A673 (cell line): Measurements from ENCODE around the gene FAM149A. TPM values are rescaled to one million over a fixed set of nuclear protein-coding genes. Genes with fewer than 3 reads are reported as not detected.
A peak's percentile ranks its signal among the peaks of the same experiment; 100 is the strongest.

Source experiments
- Bru-seq: library from RNA; stranded (reverse); fragments of 400-500 nt; gene quantifications from one replicate; lab custom pipeline; 2021; lab: Mats Ljungman, UMichigan
- BruChase-seq, 2 experiments: library from RNA; stranded (reverse); fragments of 400-500 nt; gene quantifications; one replicate each; lab custom pipeline; 2021; lab: Mats Ljungman, UMichigan
- BruUV-seq: library from RNA; stranded (reverse); fragments of 400-500 nt; replicated peaks from 2 replicates; lab custom pipeline; 2021; lab: Mats Ljungman, UMichigan
- CTCF ChIA-PET: fragments of 300-600 bp; sonication (Branson Sonifier 250); formaldehyde crosslinking; loops from one replicate; lab custom pipeline; 2022; ENCODE audit warnings: antibody characterized with exemption; lab: Charles Lee
- POLR2A ChIA-PET: fragments of 300-600 bp; sonication (Branson Sonifier 250); formaldehyde crosslinking; loops from one replicate; lab custom pipeline; 2022; ENCODE audit warnings: antibody characterized with exemption; ENCODE audit not compliant: low non-redundant PET; lab: Charles Lee
- DNase-seq: peaks from one replicate; pipeline ENCODE4 v3.0.0-alpha.2; 2015; ENCODE audit warnings: low spot score
- H3K27ac ChIP-seq: fragments of 200-600 bp; sonication (generic); 2 replicates; pipeline ENCODE4 v1.5.1; 2016; ENCODE audit warnings: mixed run types, low read depth, mild to moderate bottlenecking, mixed read lengths, antibody characterized with exemption, low read length; ENCODE audit not compliant: poor library complexity, severe bottlenecking
- H3K27me3 ChIP-seq: fragments of 200-600 bp; sonication (generic); replicated peaks from 2 replicates; pipeline ENCODE4 v1.6.1; 2017; ENCODE audit warnings: mixed run types, low read depth, mild to moderate bottlenecking, mixed read lengths, antibody characterized with exemption, low read length; ENCODE audit not compliant: insufficient read depth, poor library complexity
- H3K36me3 ChIP-seq: fragments of 200-600 bp; sonication (generic); 2 replicates; pipeline ENCODE4 v1.6.1; 2016; ENCODE audit warnings: mixed run types, mild to moderate bottlenecking, mixed read lengths, antibody characterized with exemption, low read length; ENCODE audit not compliant: insufficient read depth, poor library complexity, severe bottlenecking
- H3K4me1 ChIP-seq: fragments of 200-600 bp; sonication (generic); 2 replicates; pipeline ENCODE4 v1.6.1; 2017; ENCODE audit warnings: mixed run types, mild to moderate bottlenecking, mixed read lengths, antibody characterized with exemption, low read length; ENCODE audit not compliant: insufficient read depth, poor library complexity, severe bottlenecking
- H3K4me3 ChIP-seq: fragments of 200-600 bp; sonication (generic); 2 replicates; pipeline ENCODE4 v1.5.1; 2016; ENCODE audit warnings: low read depth, mixed run types, mild to moderate bottlenecking, mixed read lengths, low read length; ENCODE audit not compliant: poor library complexity, severe bottlenecking
- H3K9me3 ChIP-seq: fragments of 200-600 bp; sonication (generic); 2 replicates; pipeline ENCODE4 v1.6.1; 2016; ENCODE audit warnings: mixed run types, low read depth, mild to moderate bottlenecking, mixed read lengths, antibody characterized with exemption, low read length; ENCODE audit not compliant: poor library complexity, severe bottlenecking
- CTCF ChIP-seq: fragments of 300-800, 200-600 bp; sonication (generic); conservative IDR thresholded peaks from 2 replicates; pipeline ENCODE4 v1.5.1; 2017; ENCODE audit warnings: low read depth, mild to moderate bottlenecking, antibody characterized with exemption, low read length, moderate library complexity, mixed read lengths
- EZH2 ChIP-seq: fragments of 200-600 bp; sonication (generic); IDR thresholded peaks from 2 replicates; pipeline ENCODE4 v1.6.1; 2017; ENCODE audit warnings: borderline replicate concordance, low read depth, mild to moderate bottlenecking, mixed read lengths, antibody characterized with exemption, low read length; ENCODE audit not compliant: poor library complexity, severe bottlenecking
- intact Hi-C: fragments of 100-400 bp; cut with micrococcal nuclease; formaldehyde crosslinking; loops from one replicate; pipeline ENCODE4 v1.10.0; 2022; ENCODE audit not compliant: unreplicated experiment
- long read RNA-seq: library from polyadenylated mRNA; stranded (forward); transcript quantifications from one replicate; pipeline ENCODE4 v2.0.0, GENCODE V29; 2022
- total RNA-seq: library from RNA; stranded (reverse); gene quantifications from 2 replicates; pipeline ENCODE4 v1.2.3, GENCODE V29; 2021

Gene FAM149A
- total RNA-seq (0.90 and 2.4 TPM in 2 replicates), Bru-seq, nascent RNA (percentile 24 among the genes with signal in this experiment), BruChase-seq, experiment 1, labeled RNA remaining after a 2-hour chase (percentile 28 among the genes with signal in this experiment), BruChase-seq, experiment 2, labeled RNA remaining after a 6-hour chase (percentile 26 among the genes with signal in this experiment)
- long read RNA-seq, partial matches to known transcripts: 1 of 6 reads
- long read RNA-seq, other reads (novel, unspliced or antisense): 3 of 6 reads

GRCh38 chr4:186104114-186104889, at the start of gene FAM149A:
Gene FAM149A (plus strand): TSS chr4:186104704.
- ChIA-PET CTCF (no interaction called here), POLR2A (interaction anchor here (0.7 kb wide), 1 partner anchor 29 kb away, joined by 3 read pairs; no protein-coding TSS in a partner anchor)
- Histone ChIP-seq H3K27ac (no peak within 1 kb of the TSS), H3K4me1 (peaks cover 9% of the 10 kb centered on the region), H3K4me3 (peak within 1 kb of the TSS; percentile 48), H3K36me3 (no peaks in the 10 kb centered on the region), H3K27me3 (peaks cover 27% of the 10 kb centered on the region), H3K9me3 (no peaks in the 10 kb centered on the region)
- intact Hi-C loops: no loop called here
- DNase-seq: peak; percentile 21
- BruUV-seq: no TSS peak
- TF ChIP-seq CTCF: no peak
- TF ChIP-seq EZH2: no peak

GRCh38 chr4:186058253-186058979, 46.1 kb upstream of the FAM149A start:
- Histone ChIP-seq H3K4me1 (no peaks in the 10 kb centered on the region), H3K36me3 (no peaks in the 10 kb centered on the region), H3K27me3 (peaks cover 8% of the 10 kb centered on the region), H3K9me3 (no peaks in the 10 kb centered on the region), H3K27ac (no peak overlapping the region), H3K4me3 (no peak overlapping the region)
- BruUV-seq: no TSS peak
- CTCF ChIA-PET: interaction anchor here (0.6 kb wide), 1 partner anchor 8 kb away, joined by 3 read pairs; no protein-coding TSS in a partner anchor
- no peak for DNase-seq
- TF ChIP-seq EZH2: no peak
- TF ChIP-seq CTCF: no peak
- intact Hi-C loops: no loop called here
- POLR2A ChIA-PET: interaction anchor here (0.6 kb wide), 1 partner anchor 550 kb away, joined by 4 read pairs; no protein-coding TSS in a partner anchor

GRCh38 chr4:186058980-186059316, 45.6 kb upstream of the FAM149A start:
- H3K4me1 ChIP-seq: no peaks in the 10 kb centered on the region
- H3K9me3 ChIP-seq: no peaks in the 10 kb centered on the region
- BruUV-seq: no TSS peak
- H3K27me3 ChIP-seq: peaks cover 8% of the 10 kb centered on the region
- intact Hi-C loops: no loop called here
- TF ChIP-seq EZH2 (no peak), CTCF (no peak)
- no peak overlapping the region for H3K4me3 ChIP-seq
- no peaks in the 10 kb centered on the region for H3K36me3 ChIP-seq
- DNase-seq: no peak
- no peak overlapping the region for H3K27ac ChIP-seq
- POLR2A ChIA-PET: interaction anchor here (0.6 kb wide), 1 partner anchor 551 kb away, joined by 4 read pairs; no protein-coding TSS in a partner anchor
- CTCF ChIA-PET: no interaction called here
